Suprapubic skin (tissue), 4 donors: ENCODE data around the gene VPS52.

Source experiments
- EP300 ChIP-seq: sonication (generic); formaldehyde crosslinking; IDR thresholded peaks from one replicate; pipeline ENCODE4 v1.6.1; 2017; ENCODE audit warnings: antibody characterized with exemption
- POLR2AphosphoS5 ChIP-seq, 3 donors: sonication (generic); formaldehyde crosslinking; IDR thresholded peaks; one replicate each; pipeline ENCODE4 v1.6.1; 2017; ENCODE audit warnings: antibody characterized with exemption in 3 of 3
- TF ChIP-seq, protein P1 (sequence below), 2 donors: fragments of 200-600 bp in 1 of 2; fragments of 450-650 bp in 1 of 2; sonication (generic) in 1 of 2; IDR thresholded peaks; one replicate each; pipeline ENCODE4 v1.5.1; 2016 to 2019; ENCODE audit warnings: antibody characterized with exemption in 2 of 2, mild to moderate bottlenecking in 1 of 2, moderate library complexity in 1 of 2

DNA sequence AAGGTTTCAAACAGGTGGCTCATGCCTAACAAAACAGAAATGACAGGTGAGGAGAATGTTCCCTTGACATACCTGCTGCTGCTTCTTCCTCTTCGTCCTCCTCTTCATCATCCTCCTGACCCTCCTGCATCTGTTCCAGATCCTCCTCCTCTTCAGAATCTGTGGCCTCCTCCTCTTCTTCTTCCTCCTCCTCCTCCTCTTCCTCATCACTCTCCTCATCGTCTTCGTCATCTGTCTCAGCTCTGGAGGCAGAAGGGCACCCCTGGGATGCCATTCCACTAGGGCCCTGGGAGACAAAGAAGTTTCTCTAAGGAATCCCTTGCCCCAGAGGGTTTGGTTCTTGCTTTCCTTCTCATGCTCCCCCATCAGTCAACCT, 48.3 kb upstream of the VPS52 start:
- TF ChIP-seq, protein P1, sequence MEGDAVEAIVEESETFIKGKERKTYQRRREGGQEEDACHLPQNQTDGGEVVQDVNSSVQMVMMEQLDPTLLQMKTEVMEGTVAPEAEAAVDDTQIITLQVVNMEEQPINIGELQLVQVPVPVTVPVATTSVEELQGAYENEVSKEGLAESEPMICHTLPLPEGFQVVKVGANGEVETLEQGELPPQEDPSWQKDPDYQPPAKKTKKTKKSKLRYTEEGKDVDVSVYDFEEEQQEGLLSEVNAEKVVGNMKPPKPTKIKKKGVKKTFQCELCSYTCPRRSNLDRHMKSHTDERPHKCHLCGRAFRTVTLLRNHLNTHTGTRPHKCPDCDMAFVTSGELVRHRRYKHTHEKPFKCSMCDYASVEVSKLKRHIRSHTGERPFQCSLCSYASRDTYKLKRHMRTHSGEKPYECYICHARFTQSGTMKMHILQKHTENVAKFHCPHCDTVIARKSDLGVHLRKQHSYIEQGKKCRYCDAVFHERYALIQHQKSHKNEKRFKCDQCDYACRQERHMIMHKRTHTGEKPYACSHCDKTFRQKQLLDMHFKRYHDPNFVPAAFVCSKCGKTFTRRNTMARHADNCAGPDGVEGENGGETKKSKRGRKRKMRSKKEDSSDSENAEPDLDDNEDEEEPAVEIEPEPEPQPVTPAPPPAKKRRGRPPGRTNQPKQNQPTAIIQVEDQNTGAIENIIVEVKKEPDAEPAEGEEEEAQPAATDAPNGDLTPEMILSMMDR (IDR thresholded peaks at IDR 0.05) = no peak
- TF ChIP-seq EP300 = no peak
- TF ChIP-seq POLR2AphosphoS5 (IDR thresholded peaks at IDR 0.05) = no peak
